Spleen (tissue), 13 donors: Measurements from ENCODE around the gene FDXACB1. TPM values are rescaled to one million over a fixed set of nuclear protein-coding genes. Genes with fewer than 3 reads are reported as not detected.
A peak's percentile ranks its signal among the peaks of the same experiment; 100 is the strongest.

Experiments
- DNase-seq: peaks from one replicate; pipeline ENCODE4 v3.0.0-alpha.2; 2020
- H3K27ac ChIP-seq, 8 donors: fragments of 200-600 bp; sonication (generic) in 7 of 8; 1 replicate in 4 of 8; 2 replicates in 4 of 8; pipeline versions ENCODE4 v1.5.0 to v1.8.0; 2016 to 2021; ENCODE audit warnings: inconsistent platforms in 4 of 8, mild to moderate bottlenecking in 4 of 8, moderate library complexity in 1 of 8
- H3K27me3 ChIP-seq, 7 donors: fragments of 200-600 bp; sonication (generic) in 6 of 7; replicated peaks in 1 of 7; 1 replicate in 4 of 7; 2 replicates in 3 of 7; pipeline versions ENCODE4 v1.5.0 to v1.8.0; 2016 to 2021; ENCODE audit warnings: inconsistent platforms in 3 of 7, mild to moderate bottlenecking in 1 of 7
- H3K36me3 ChIP-seq, 6 donors: fragments of 200-600 bp; sonication (generic) in 5 of 6; 1 replicate in 4 of 6; 2 replicates in 2 of 6; pipeline versions ENCODE4 v1.5.0 to v1.8.0; 2016 to 2021; ENCODE audit warnings: inconsistent platforms in 2 of 6
- H3K4me1 ChIP-seq, 6 donors: fragments of 200-600 bp; sonication (generic) in 5 of 6; 1 replicate in 3 of 6; 2 replicates in 3 of 6; pipeline versions ENCODE4 v1.5.0 to v1.8.0; 2016 to 2021; ENCODE audit warnings: inconsistent platforms in 3 of 6
- H3K4me3 ChIP-seq, 8 donors: fragments of 200-600 bp; sonication (generic) in 7 of 8; 1 replicate in 4 of 8; 2 replicates in 4 of 8; pipeline versions ENCODE4 v1.5.0 to v1.8.0; 2016 to 2021; ENCODE audit warnings: inconsistent platforms in 4 of 8, mild to moderate bottlenecking in 4 of 8, moderate library complexity in 2 of 8
- H3K9me3 ChIP-seq, 8 donors: fragments of 200-600 bp; sonication (generic) in 7 of 8; 1 replicate in 4 of 8; 2 replicates in 4 of 8; pipeline versions ENCODE4 v1.5.0 to v1.8.0; 2016 to 2021; ENCODE audit warnings: inconsistent platforms in 4 of 8
- CTCF ChIP-seq, 11 experiments: fragments of 200-600 bp in 7 of 11; fragments of 450-650 bp in 4 of 11; sonication (generic) in 4 of 11; IDR thresholded peaks in 8 of 11; conservative IDR thresholded peaks in 3 of 11; 1 replicate in 7 of 11; 2 replicates in 4 of 11; pipeline versions ENCODE4 v1.4.0 to v1.8.0; 2016 to 2021; ENCODE audit warnings: antibody characterized with exemption in 11 of 11, inconsistent platforms in 4 of 11, mild to moderate bottlenecking in 1 of 11
- POLR2A ChIP-seq, 3 donors: fragments of 450-650 bp; IDR thresholded peaks; one replicate each; pipeline ENCODE4 v1.5.1; 2017; ENCODE audit warnings: antibody characterized with exemption in 3 of 3, mild to moderate bottlenecking in 1 of 3
- POLR2AphosphoS5 ChIP-seq, 3 donors: sonication (generic); formaldehyde crosslinking; IDR thresholded peaks; one replicate each; pipeline ENCODE4 v1.5.1; 2017; ENCODE audit warnings: antibody characterized with exemption in 3 of 3
- WGBS, 5 donors: extraction: QIAGEN DNeasy Blood & Tissue Kit in 3 of 5; methylation state at CpG; one replicate each; pipeline versions ENCODE4 v1.1.5 to v1.1.7; 2013 to 2018; 5-methylcytosine and 5-hydroxymethylcytosine counted together
- intact Hi-C: fragments of 100-400 bp; cut with DNase I; formaldehyde crosslinking; loops from one replicate; pipeline ENCODE4 v1.15.0; 2023; ENCODE audit warnings: low total_unique reads
- long read RNA-seq, 2 donors: transcript quantifications; one replicate each; lab custom pipeline, GENCODE V29; 2026
- polyA plus RNA-seq, 3 donors: library from polyadenylated mRNA; stranded (reverse); fragments of 200-250 nt; gene quantifications; one replicate each; pipeline ENCODE4 v1.2.1, GENCODE V29; 2013
- total RNA-seq, 7 donors: library from RNA; depleted of rRNA in 3 of 7; stranded (reverse); fragments of >200 nt in 3 of 7; fragmentation: NEBNext Ultra II Directional in 4 of 7; extraction: Animal tissue kit (Norgen Biotek cat#: 25700) in 4 of 7; gene quantifications; one replicate each; pipeline versions ENCODE4 v1.1.0 to v1.2.1, GENCODE V29; 2016 to 2021
- donor health status: healthy with polysubstance abuse.
- donor health status: DM: no; HTN: no; CAD: no; lungs with moderate emphysema.
- donor health status: DM: no; HTN: no; CAD: no.
- donor health status: Bipolar disorder and iron deficiency.
- donor health status: healthy.
- donor health status: DM: no; HTN: no; CAD: no.
- donor health status: DM: yes; HTN: yes; CAD: no.

Gene FDXACB1
- total RNA-seq (1 to 10 TPM; 1.9 to 4.0 (median 3.6) TPM), polyA plus RNA-seq (1 to 10 TPM; 3.5 to 4.1 (median 3.7) TPM)
- long read RNA-seq, donor 1, partial matches to known transcripts, result 0 of 1 reads
- long read RNA-seq, donor 1, other reads (novel, unspliced or antisense), result 0 of 1 reads
- long read RNA-seq, donor 2, partial matches to known transcripts, result 0 of 1 reads
- long read RNA-seq, donor 2, other reads (novel, unspliced or antisense), result 0 of 1 reads

- Histone ChIP-seq H3K4me1 (peaks cover 8 to 30% (median 17%) of the 10 kb centered on the region in 6 donors), H3K27ac (peak within 1 kb of the TSS; percentile 93 to 97 (median 96)), H3K9me3 (no peaks in the 10 kb centered on the region), H3K27me3 (no peaks in the 10 kb centered on the region), H3K4me3 (peak within 1 kb of the TSS; percentile 32 to 82 (median 68)), H3K36me3 (peaks cover 0 to 33% (median 8%) of the 10 kb centered on the region in 6 donors)
- intact Hi-C loops, result loop anchor here (2.0 kb wide), 1 partner anchor 48 kb away; no protein-coding TSS in a partner anchor
- DNase-seq, result peak; percentile 99
- WGBS, 5 donors, result 0 to 1% (median 0%) methylated on average over 35 to 55 of the region's 55 CpGs
- TF ChIP-seq CTCF (IDR thresholded peaks at IDR 0.05 in 8 of 11, conservative IDR thresholded peaks at IDR 0.05 in 3 of 11) (peak; percentile 78 to 97 (median 94)), POLR2AphosphoS5 (IDR thresholded peaks at IDR 0.05) (peak; percentile 90 to 95 (median 91)), POLR2A (IDR thresholded peaks at IDR 0.05) (peak in 2 of 3 donors; percentile 25 to 63)
Measured at GRCh38 chr11:111878849-111879636, at the start of gene FDXACB1, which contains the start of gene CFAP68. Gene FDXACB1 (minus strand): TSS chr11:111879165. CDS start chr11:111879132, 33 bp downstream. Gene CFAP68 (plus strand): TSS chr11:111879541. CDS start chr11:111879561, 20 bp downstream.

DNA sequence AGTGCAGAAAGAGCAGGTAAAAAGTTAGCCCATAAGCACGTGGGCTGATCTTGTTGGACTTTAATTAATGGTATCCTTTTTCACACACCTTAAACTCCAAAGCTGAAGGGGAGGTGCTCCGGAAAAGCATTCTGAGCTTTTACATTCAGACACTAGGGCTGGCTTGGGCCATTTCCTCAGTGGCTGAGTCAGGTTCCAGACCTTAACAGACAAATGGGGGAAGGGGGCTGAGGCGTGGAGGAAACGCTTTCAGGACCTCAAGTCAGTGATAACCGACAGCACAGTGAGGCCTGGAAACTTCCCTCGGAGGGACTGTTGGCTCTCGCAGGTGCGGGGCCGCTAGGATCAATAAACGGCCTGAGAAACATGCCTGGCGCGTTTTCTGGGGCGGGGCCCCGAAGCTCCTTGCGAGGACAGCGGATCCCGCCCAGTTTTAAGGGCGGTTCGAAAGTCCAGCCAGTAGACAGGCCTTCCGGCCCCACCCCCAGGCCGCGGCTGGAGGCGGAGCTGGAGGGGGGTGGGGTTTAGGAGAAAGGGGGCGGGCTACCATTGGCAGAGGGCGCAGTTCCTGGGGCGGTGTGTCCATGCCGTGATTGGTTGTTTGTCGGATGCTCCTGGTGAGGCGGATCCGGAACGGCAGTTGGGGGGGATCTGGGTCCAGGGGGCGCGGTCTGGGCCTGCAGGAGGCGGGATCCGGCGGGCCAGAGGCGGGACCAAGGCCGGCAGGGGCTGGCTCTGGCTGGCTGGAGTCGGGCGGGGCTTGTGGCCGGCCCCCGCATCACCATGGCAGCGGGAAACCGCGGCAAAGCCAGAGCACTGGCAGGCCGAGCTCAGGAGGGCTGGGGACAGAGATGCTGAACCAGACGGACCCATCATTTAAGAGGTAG is 47.8 kb upstream of the FDXACB1 start:
- H3K9me3 ChIP-seq, result no peaks in the 10 kb centered on the region
- H3K27me3 ChIP-seq, result no peaks in the 10 kb centered on the region
- H3K4me3 ChIP-seq, result peak overlapping the region; percentile 28 to 74 (median 44)
- DNase-seq, result peak; percentile 99
- peak overlapping the region; percentile 71 to 90 (median 80) for H3K27ac ChIP-seq
- peaks cover 5 to 35% (median 16%) of the 10 kb centered on the region in 6 donors for H3K4me1 ChIP-seq
- intact Hi-C loops, result loop anchor here (2.0 kb wide), 1 partner anchor 48 kb away; the partner anchor contains the start of genes CFAP68 and FDXACB1
- peak; percentile 74 to 81 (median 78) for TF ChIP-seq POLR2AphosphoS5 (IDR thresholded peaks at IDR 0.05)
- no peak for TF ChIP-seq POLR2A (IDR thresholded peaks at IDR 0.05)
- TF ChIP-seq CTCF (IDR thresholded peaks at IDR 0.05 in 8 of 11, conservative IDR thresholded peaks at IDR 0.05 in 3 of 11), result peak in 3 of 11 experiments; percentile 9 to 47 (median 39)
- WGBS, 5 donors, result 1% methylated on average over 34 to 47 of the region's 47 CpGs
- no peaks in the 10 kb centered on the region for H3K36me3 ChIP-seq

- no peak for TF ChIP-seq POLR2AphosphoS5 (IDR thresholded peaks at IDR 0.05)
- TF ChIP-seq CTCF (IDR thresholded peaks at IDR 0.05 in 8 of 11, conservative IDR thresholded peaks at IDR 0.05 in 3 of 11), result no peak
- no peak for TF ChIP-seq POLR2A (IDR thresholded peaks at IDR 0.05)
- intact Hi-C loops, result loop anchor here (2.0 kb wide), 1 partner anchor 47 kb away; the partner anchor contains the start of genes CFAP68 and FDXACB1
- Histone ChIP-seq H3K9me3 (no peaks in the 10 kb centered on the region), H3K27ac (peak overlapping the region; percentile 71 to 90 (median 80)), H3K4me1 (peaks cover 5 to 32% (median 14%) of the 10 kb centered on the region in 6 donors), H3K36me3 (no peaks in the 10 kb centered on the region), H3K4me3 (peak overlapping the region in 2 of 8 donors; percentile 51 to 74), H3K27me3 (no peaks in the 10 kb centered on the region)
- 92 to 97% (median 95%) methylated on average over 16 of the region's 16 CpGs for WGBS, 5 donors
- peak; percentile 85 for DNase-seq
Measured at GRCh38 chr11:111925953-111926352, 47.0 kb upstream of the FDXACB1 start.
